Stimulated activated naive B cell treated with anti-CD40 and anti-IgM and Interleukin-4, amounts not matched to agents 10 μg/mL and 1 μg/mL and 100 μg/mL, for 72 hours (primary cell): ENCODE data around the gene TOMM20.

Source experiments
- ATAC-seq, 2 donors: fragments of 150-1000 bp; cut with Tn5 transposase; replicated peaks; 2 replicates each; pipeline ENCODE4 v1.10.0; 2021; ENCODE audit warnings: moderate library complexity in 1 of 2
- DNase-seq: peaks from one replicate; pipeline ENCODE4 v3.0.0; 2021
- H3K27ac Mint-ChIP-seq: one replicate; pipeline ENCODE4 v1.8.0; 2022; ENCODE audit warnings: mild to moderate bottlenecking, mixed read lengths
- H3K27me3 Mint-ChIP-seq, 2 donors: one replicate each; pipeline ENCODE4 v1.8.0; 2022; ENCODE audit warnings: mixed read lengths in 2 of 2
- H3K36me3 Mint-ChIP-seq, 2 donors: one replicate each; pipeline ENCODE4 v1.8.0; 2022; ENCODE audit warnings: mixed read lengths in 2 of 2, mild to moderate bottlenecking in 1 of 2
- H3K4me1 Mint-ChIP-seq, 2 donors: one replicate each; pipeline ENCODE4 v1.8.0; 2022; ENCODE audit warnings: mixed read lengths in 2 of 2, mild to moderate bottlenecking in 1 of 2
- H3K4me3 Mint-ChIP-seq, 2 donors: one replicate each; pipeline ENCODE4 v1.8.0; 2022; ENCODE audit warnings: mild to moderate bottlenecking in 2 of 2, mixed read lengths in 2 of 2, moderate library complexity in 1 of 2
- H3K9me3 Mint-ChIP-seq, 2 donors: one replicate each; pipeline ENCODE4 v1.8.0; 2022; ENCODE audit warnings: mixed read lengths in 2 of 2, mild to moderate bottlenecking in 1 of 2

Gene TOMM20

GRCh38 chr1:235068158-235069121, 60.2 kb downstream of the TOMM20 start:
- Mint-ChIP-seq H3K9me3 (no peaks in the 10 kb centered on the region), H3K27me3 (no peaks in the 10 kb centered on the region), H3K4me3 (no peak overlapping the region)

GRCh38 chr1:235067396-235068157, 61.1 kb downstream of the TOMM20 start:
- DNase-seq (no peak), ATAC-seq (peak; percentile 39 to 59)
- Mint-ChIP-seq H3K4me1 (peaks cover 26 to 30% of the 10 kb centered on the region in 2 donors), H3K4me3 (no peak overlapping the region), H3K36me3 (no peaks in the 10 kb centered on the region), H3K9me3 (no peaks in the 10 kb centered on the region), H3K27ac (no peak overlapping the region), H3K27me3 (no peaks in the 10 kb centered on the region)

More at GRCh38 chr1:235068158-235069121, 60.2 kb downstream of the TOMM20 start:
- H3K27ac Mint-ChIP-seq, result peak overlapping the region; percentile 69
- DNase-seq, result no peak
- ATAC-seq, result no peak
- peaks cover 21 to 23% of the 10 kb centered on the region in 2 donors for H3K4me1 Mint-ChIP-seq
- no peaks in the 10 kb centered on the region for H3K36me3 Mint-ChIP-seq

- peak in 1 of 2 donors; percentile 29 for ATAC-seq
These were observed 65.4 kb downstream of the TOMM20 start for GRCh38 chr1:235063068-235063765.

DNA sequence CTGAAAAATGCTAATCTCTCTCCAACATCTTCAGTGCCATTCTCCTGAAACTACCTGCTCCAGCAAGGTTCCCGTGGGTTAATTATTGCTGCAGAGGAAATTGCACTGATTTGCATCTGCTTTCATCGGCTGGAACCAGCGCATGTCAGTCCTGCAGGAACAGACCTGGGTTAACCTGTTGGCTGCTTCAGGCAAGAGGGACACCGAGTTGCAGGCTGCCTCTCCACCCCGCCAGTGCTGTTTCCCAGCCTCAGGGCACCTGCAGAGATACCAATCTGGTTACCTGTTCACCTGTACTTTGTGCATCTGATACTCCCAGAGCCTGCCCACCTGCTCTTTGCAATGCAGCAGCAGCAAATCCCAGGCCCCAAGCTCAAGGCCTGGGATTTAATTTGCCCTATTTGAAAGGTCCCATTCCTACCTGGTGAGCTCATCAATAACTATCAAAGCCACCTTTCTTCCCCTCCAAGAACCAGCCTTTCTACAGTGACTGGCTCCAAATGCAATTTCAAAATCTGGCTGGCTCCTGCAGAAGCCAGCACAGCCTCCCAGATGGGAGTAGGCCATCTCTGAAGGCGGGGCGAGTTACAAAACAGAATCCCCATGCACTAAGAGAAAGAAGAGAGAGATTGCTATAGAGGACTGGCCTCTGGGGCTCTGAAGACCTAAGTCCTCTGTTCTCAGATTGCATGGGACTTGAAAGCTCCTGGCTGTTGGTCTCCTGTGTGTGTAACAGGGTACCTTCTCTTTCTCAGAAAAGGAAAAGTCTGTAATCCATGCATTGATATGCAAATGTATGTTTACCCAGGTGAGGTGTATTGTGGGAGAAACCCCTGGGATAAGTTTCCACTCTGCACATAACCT, 67.8 kb downstream of the TOMM20 start:
- H3K27me3 Mint-ChIP-seq, result no peaks in the 10 kb centered on the region
- H3K36me3 Mint-ChIP-seq, result no peaks in the 10 kb centered on the region
- H3K27ac Mint-ChIP-seq, result peak overlapping the region; percentile 37

More at GRCh38 chr1:235063068-235063765, 65.4 kb downstream of the TOMM20 start:
- H3K4me1 Mint-ChIP-seq, result peaks cover 25 to 59% of the 10 kb centered on the region in 2 donors
- H3K36me3 Mint-ChIP-seq, result no peaks in the 10 kb centered on the region
- no peaks in the 10 kb centered on the region for H3K27me3 Mint-ChIP-seq
- H3K27ac Mint-ChIP-seq, result no peak overlapping the region
- H3K4me3 Mint-ChIP-seq, result no peak overlapping the region
- H3K9me3 Mint-ChIP-seq, result no peaks in the 10 kb centered on the region
- no peak for DNase-seq

More for the DNA sequence above, 67.8 kb downstream of the TOMM20 start:
- no peak overlapping the region for H3K4me3 Mint-ChIP-seq
- ATAC-seq (no peak), DNase-seq (no peak)
- H3K9me3 Mint-ChIP-seq, result no peaks in the 10 kb centered on the region
- H3K4me1 Mint-ChIP-seq, result peaks cover 25 to 50% of the 10 kb centered on the region in 2 donors
